ENCODE data around the gene CTXND2.

CTXND2 gene

DNA sequence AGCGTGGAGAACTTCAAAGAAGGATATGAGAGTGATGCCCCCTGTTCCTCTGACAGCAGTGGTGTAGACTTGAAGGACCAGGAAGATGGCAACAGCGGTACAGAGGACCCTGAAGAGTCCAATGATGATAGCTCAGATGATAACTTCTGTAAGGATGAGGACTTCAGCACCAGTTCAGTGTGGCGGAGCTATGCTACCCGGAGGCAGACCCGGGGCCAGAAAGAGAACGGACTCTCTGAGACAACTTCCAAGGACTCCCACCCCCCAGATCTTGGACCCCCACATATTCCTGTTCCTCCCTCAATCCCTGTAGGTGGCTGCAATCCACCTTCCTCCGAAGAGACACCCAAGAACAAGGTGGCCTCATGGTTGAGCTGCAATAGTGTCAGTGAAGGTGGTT lies 73.7 kb downstream of the CTXND2 start:
- no peak for DNase-seq (ENCODE audit: low read depth in 2 of 2)

DNA sequence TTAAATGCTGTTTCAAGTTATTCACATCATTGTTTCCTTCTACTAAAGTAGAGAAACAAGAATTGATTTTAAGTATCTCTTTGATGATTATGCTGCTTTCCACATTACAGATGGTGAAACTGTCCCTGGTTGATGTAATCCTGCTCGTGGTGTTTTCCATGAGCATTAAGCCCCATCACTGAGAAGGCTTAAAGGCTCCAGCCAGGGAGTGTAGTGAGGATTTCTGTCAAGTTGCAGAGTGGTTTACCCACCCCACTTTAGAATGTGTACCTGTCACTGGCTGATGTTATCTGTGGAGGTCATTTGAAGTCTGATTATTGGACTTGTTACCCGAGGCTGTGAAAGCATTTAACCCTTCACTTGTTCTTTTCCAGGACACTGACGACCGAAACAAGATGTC lies 74.8 kb downstream of the CTXND2 start:
- DNase-seq (ENCODE audit: low read depth in 2 of 2), result no peak
